ENCODE data around the gene SAMD4A. TPM values are rescaled to one million over a fixed set of nuclear protein-coding genes. Genes with fewer than 3 reads are reported as not detected.

SAMD4A gene
- total and polyA plus RNA-seq, 2 experiments from 2014 or later = 7.2 to 33.0 TPM

DNA sequence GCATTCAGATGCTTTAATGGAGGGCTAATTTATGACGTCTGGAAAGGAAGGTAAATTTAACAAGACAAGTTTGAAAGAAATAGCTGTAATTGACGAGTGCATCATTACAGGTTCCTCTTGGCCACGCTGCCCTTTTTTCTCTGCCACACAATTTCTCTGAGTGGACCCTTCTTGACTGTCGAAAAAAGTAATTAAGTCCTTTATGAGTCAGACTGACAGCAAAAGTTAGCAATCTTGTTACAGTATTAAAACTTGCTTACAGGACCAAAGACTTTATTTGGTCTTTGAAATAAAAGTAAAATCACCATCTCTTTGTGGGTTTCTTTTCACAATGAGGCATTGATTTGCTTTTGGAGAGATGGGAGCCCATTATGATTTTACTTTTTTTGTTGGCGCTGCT is 42.6 kb downstream of the SAMD4A start:
- H3K36me3 ChIP-seq (ENCODE audit: low read depth) = no peaks in the 10 kb centered on the region
- no peaks in the 10 kb centered on the region for H3K27me3 ChIP-seq (replicated peaks; ENCODE audit: insufficient read depth)
- TF ChIP-seq EZH2phosphoT487 (IDR thresholded peaks at IDR 0.05; ENCODE audit: insufficient read depth, low read depth) = no peak
- no peak for TF ChIP-seq EZH2 (IDR thresholded peaks at IDR 0.05; ENCODE audit: insufficient read depth, poor library complexity, severe bottlenecking)
- H3K27ac ChIP-seq = peak overlapping the region; percentile 64; the same call in 1 of the 2 replicates
- no peaks in the 10 kb centered on the region for H4K20me1 ChIP-seq (ENCODE audit: insufficient read depth)
- peak overlapping the region; percentile 59 for H3K9ac ChIP-seq
- DNase-seq = peak; percentile 50
- peaks cover 94% of the 10 kb centered on the region for H3K79me2 ChIP-seq (ENCODE audit: insufficient read depth)
- H3K9me3 ChIP-seq (ENCODE audit: low read depth) = no peaks in the 10 kb centered on the region
- peaks cover 46% of the 10 kb centered on the region for H3K4me1 ChIP-seq (ENCODE audit: insufficient read depth)
- in situ Hi-C loops (cut with MboI) = no loop called here
- WGBS, 2 experiments (ENCODE audit: low coverage in 1 of 2, low lambda C conversion rate in 2 of 2, missing lambda C conversion rate in 2 of 2) = 36% methylated on average over 5 of the region's 5 CpGs
- H3K4me3 ChIP-seq = peak overlapping the region; percentile 62
- peaks cover 47% of the 10 kb centered on the region for H3F3A ChIP-seq (ENCODE audit: insufficient read depth)
- H2AFZ ChIP-seq = peak overlapping the region; percentile 0; the same call in 1 of the 2 replicates
- H3K4me2 ChIP-seq (ENCODE audit: unreplicated experiment) = peak overlapping the region; percentile 93
- H3K9me2 ChIP-seq (ENCODE audit: insufficient read depth) = no peaks in the 10 kb centered on the region

DNA sequence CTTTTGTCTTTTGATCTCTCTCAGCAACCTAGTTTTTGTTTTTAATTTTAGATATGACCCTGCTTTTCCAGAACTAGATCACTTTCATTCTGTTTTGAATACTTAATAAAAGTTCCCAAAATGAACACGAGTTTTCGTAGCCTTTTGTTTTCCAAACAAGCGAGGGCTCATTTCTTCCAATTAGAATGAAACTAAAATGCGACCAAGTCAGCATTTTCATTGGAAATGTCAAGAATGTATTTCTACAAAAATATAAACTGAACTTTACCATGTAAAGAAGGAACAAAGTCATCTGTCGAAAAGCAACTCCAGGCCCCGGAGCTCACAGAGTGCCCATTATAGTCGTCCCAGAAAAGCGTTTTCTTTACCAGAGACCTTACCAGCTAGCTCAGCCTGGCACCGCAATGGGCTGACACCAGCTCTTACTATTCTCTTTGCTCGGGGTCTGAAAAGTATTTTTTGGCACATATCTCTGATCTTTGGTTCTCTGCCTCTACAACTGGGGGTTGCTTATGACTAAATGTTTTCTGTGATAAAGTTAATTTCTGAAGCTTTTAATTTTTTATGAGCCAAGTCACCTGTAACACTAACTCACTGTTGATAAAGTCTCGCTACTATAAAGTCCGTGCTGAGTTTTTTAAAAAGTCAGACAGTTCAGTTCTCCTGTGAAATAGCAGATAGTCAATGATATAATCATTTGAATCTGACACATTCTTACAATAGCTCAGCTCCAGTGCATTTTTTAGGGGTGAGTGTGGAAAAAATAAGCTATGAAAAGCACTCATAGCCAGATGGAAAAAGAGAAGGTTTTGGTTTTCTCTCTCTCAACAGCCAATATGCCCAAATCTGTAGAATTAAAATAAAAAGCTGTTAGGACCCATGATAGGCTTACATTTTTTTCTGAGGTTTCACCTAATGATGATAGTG is 43.4 kb downstream of the SAMD4A start:
- WGBS, 2 experiments (ENCODE audit: low coverage in 1 of 2, low lambda C conversion rate in 2 of 2, missing lambda C conversion rate in 2 of 2) = 19 to 22% methylated on average over 12 of the region's 12 CpGs
- Histone ChIP-seq H3K4me1 (ENCODE audit: insufficient read depth) (peaks cover 46% of the 10 kb centered on the region), H3K9me2 (ENCODE audit: insufficient read depth) (no peaks in the 10 kb centered on the region), H3F3A (ENCODE audit: insufficient read depth) (peaks cover 47% of the 10 kb centered on the region), H3K9me3 (ENCODE audit: low read depth) (no peaks in the 10 kb centered on the region), H2AFZ (peak overlapping the region; percentile 0; the same call in 1 of the 2 replicates), H3K4me2 (ENCODE audit: unreplicated experiment) (peak overlapping the region; percentile 93), H3K79me2 (ENCODE audit: insufficient read depth) (peaks cover 94% of the 10 kb centered on the region), H3K27me3 (replicated peaks; ENCODE audit: insufficient read depth) (no peaks in the 10 kb centered on the region), H3K4me3 (peak overlapping the region; percentile 62), H3K27ac (peak overlapping the region; percentile 64), H4K20me1 (ENCODE audit: insufficient read depth) (no peaks in the 10 kb centered on the region), H3K36me3 (ENCODE audit: low read depth) (no peaks in the 10 kb centered on the region), H3K9ac (peak overlapping the region; percentile 59)
- TF ChIP-seq EZH2phosphoT487 (IDR thresholded peaks at IDR 0.05; ENCODE audit: insufficient read depth, low read depth) (no peak), EZH2 (IDR thresholded peaks at IDR 0.05; ENCODE audit: insufficient read depth, poor library complexity, severe bottlenecking) (no peak)
- in situ Hi-C loops (cut with MboI) = no loop called here
- peak; percentile 77 for DNase-seq

DNA sequence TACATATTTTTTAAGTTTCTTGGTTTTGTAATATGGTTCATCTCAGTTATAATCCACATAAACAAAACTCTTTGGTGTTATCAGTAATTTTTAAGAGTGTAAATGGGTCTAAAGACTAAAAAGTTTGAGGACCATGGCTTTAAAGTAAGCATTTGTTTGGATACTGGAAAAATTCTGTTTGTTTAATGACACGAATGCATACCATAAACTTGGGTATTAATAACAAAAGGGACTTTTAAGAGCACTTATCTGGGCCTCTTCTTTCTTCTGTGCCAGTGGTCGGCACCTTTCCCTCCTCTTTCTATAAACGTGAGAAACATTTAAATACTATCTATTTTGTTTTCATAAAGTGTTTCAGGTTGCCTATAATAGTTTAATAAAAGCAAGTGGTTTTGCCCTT is 47.4 kb downstream of the SAMD4A start:
- Histone ChIP-seq H3K27me3 (replicated peaks; ENCODE audit: insufficient read depth) (no peaks in the 10 kb centered on the region), H3K36me3 (ENCODE audit: low read depth) (no peaks in the 10 kb centered on the region), H3K4me2 (ENCODE audit: unreplicated experiment) (no peak overlapping the region), H3K9ac (no peak overlapping the region), H3K4me3 (no peak overlapping the region), H4K20me1 (ENCODE audit: insufficient read depth) (no peaks in the 10 kb centered on the region), H3F3A (ENCODE audit: insufficient read depth) (peaks cover 41% of the 10 kb centered on the region), H3K9me2 (ENCODE audit: insufficient read depth) (no peaks in the 10 kb centered on the region), H3K27ac (no peak overlapping the region), H3K79me2 (ENCODE audit: insufficient read depth) (peaks cover 100% of the 10 kb centered on the region), H3K9me3 (ENCODE audit: low read depth) (no peaks in the 10 kb centered on the region), H2AFZ (no peak overlapping the region), H3K4me1 (ENCODE audit: insufficient read depth) (peaks cover 43% of the 10 kb centered on the region)
- WGBS, 2 experiments (ENCODE audit: low coverage in 1 of 2, low lambda C conversion rate in 2 of 2, missing lambda C conversion rate in 2 of 2) = 97 to 100% methylated on average over 3 of the region's 3 CpGs
- in situ Hi-C loops (cut with MboI) = no loop called here
- DNase-seq = no peak
- no peak for TF ChIP-seq EZH2 (IDR thresholded peaks at IDR 0.05; ENCODE audit: insufficient read depth, poor library complexity, severe bottlenecking)
- TF ChIP-seq EZH2phosphoT487 (IDR thresholded peaks at IDR 0.05; ENCODE audit: insufficient read depth, low read depth) = no peak

DNA sequence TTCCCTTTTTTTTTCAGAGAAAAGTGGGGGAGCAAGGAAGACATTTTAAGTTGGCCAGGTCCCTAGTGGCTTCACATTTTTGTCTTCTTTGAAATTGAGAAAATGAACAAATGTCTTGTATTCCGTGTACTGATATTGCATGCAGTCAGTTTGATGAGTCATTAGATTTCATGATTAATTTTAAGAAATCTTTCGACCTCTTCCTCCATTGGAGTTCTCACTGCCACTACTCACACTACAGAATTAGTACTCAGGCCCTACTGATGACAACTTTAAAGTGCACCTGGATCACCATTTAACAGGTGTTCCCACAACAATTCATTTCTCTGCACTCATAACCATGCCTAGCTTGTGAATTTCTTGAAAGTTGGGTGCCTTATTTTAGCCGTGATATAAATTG is 50.5 kb downstream of the SAMD4A start:
- no peak overlapping the region for H3K4me3 ChIP-seq
- no peaks in the 10 kb centered on the region for H3K9me3 ChIP-seq (ENCODE audit: low read depth)
- peaks cover 25% of the 10 kb centered on the region for H3K4me1 ChIP-seq (ENCODE audit: insufficient read depth)
- DNase-seq = peak; percentile 76
- H3K9me2 ChIP-seq (ENCODE audit: insufficient read depth) = no peaks in the 10 kb centered on the region
- WGBS, 2 experiments (ENCODE audit: low coverage in 1 of 2, low lambda C conversion rate in 2 of 2, missing lambda C conversion rate in 2 of 2) = 38 to 47% methylated on average over 3 of the region's 3 CpGs
- H3K27ac ChIP-seq = peak overlapping the region; percentile 34
- in situ Hi-C loops (cut with MboI) = no loop called here
- H2AFZ ChIP-seq = no peak overlapping the region
- TF ChIP-seq EZH2 (IDR thresholded peaks at IDR 0.05; ENCODE audit: insufficient read depth, poor library complexity, severe bottlenecking) (no peak), EZH2phosphoT487 (IDR thresholded peaks at IDR 0.05; ENCODE audit: insufficient read depth, low read depth) (no peak)
- H3K4me2 ChIP-seq (ENCODE audit: unreplicated experiment) = peak overlapping the region; percentile 40
- H3K9ac ChIP-seq = no peak overlapping the region
- no peaks in the 10 kb centered on the region for H3K36me3 ChIP-seq (ENCODE audit: low read depth)
- H4K20me1 ChIP-seq (ENCODE audit: insufficient read depth) = no peaks in the 10 kb centered on the region
- H3K27me3 ChIP-seq (replicated peaks; ENCODE audit: insufficient read depth) = no peaks in the 10 kb centered on the region
- peaks cover 21% of the 10 kb centered on the region; the same call in 1 of the 2 replicates for H3F3A ChIP-seq (ENCODE audit: insufficient read depth)
- peaks cover 100% of the 10 kb centered on the region for H3K79me2 ChIP-seq (ENCODE audit: insufficient read depth)
